ENCODE measurements around the gene DGKE. TPM values are rescaled to one million over a fixed set of nuclear protein-coding genes. Genes with fewer than 3 reads are reported as not detected.
A peak's percentile ranks its signal among the peaks of the same experiment; 100 is the strongest.

DGKE gene
- 10 to 100 TPM; 29.8 to 30.0 TPM for total RNA-seq

GRCh38 chr17:56833809-56834379, at the start of gene DGKE, which contains the start of gene C17orf67:
Gene DGKE (plus strand): TSS chr17:56834151. CDS start chr17:56834796, 645 bp downstream.
Gene C17orf67 (minus strand): TSS chr17:56833920. CDS start chr17:56815810, 18,110 bp downstream.
- Mint-ChIP-seq H3K27ac (peak within 1 kb of the TSS; percentile 83 to 94), H3K36me3 (peaks cover 25 to 38% of the 10 kb centered on the region in 2 donors), H3K9me3 (no peaks in the 10 kb centered on the region)
- ATAC-seq, result peak; percentile 86 to 91
- peak; percentile 98 to 99 for DNase-seq (ENCODE audit: low spot score in 2 of 2)

GRCh38 chr17:56785405-56785804, 48.5 kb upstream of the DGKE start:
- Mint-ChIP-seq H3K27ac (peak overlapping the region; percentile 46 to 79), H3K9me3 (peaks cover 0 to 11% of the 10 kb centered on the region in 2 donors), H3K36me3 (peaks cover 0 to 11% of the 10 kb centered on the region in 2 donors)
- DNase-seq (ENCODE audit: low spot score in 2 of 2) (no peak), ATAC-seq (no peak)

- H3K27ac Mint-ChIP-seq, result peak overlapping the region; percentile 85 to 95
- H3K36me3 Mint-ChIP-seq, result peaks cover 0 to 18% of the 10 kb centered on the region in 2 donors
- peaks cover 0 to 16% of the 10 kb centered on the region in 2 donors for H3K9me3 Mint-ChIP-seq
- DNase-seq (ENCODE audit: low spot score in 2 of 2), result no peak
- ATAC-seq, result no peak
Measured at GRCh38 chr17:56785997-56786680, 47.8 kb upstream of the DGKE start.

GRCh38 chr17:56786989-56787482, 46.9 kb upstream of the DGKE start:
- Mint-ChIP-seq H3K9me3 (peaks cover under 1 to 16% of the 10 kb centered on the region in 2 donors), H3K27ac (peak overlapping the region; percentile 85 to 95), H3K36me3 (peaks cover 2 to 23% of the 10 kb centered on the region in 2 donors)
- peak; percentile 48 to 70 for DNase-seq (ENCODE audit: low spot score in 2 of 2)
- ATAC-seq, result peak; percentile 99

GRCh38 chr17:56792267-56792666, 41.7 kb upstream of the DGKE start:
- Mint-ChIP-seq H3K9me3 (peaks cover 10 to 24% of the 10 kb centered on the region in 2 donors), H3K36me3 (peaks cover 6 to 19% of the 10 kb centered on the region in 2 donors), H3K27ac (no peak overlapping the region)
- ATAC-seq (no peak), DNase-seq (ENCODE audit: low spot score in 2 of 2) (no peak)

- no peak for ATAC-seq
- Mint-ChIP-seq H3K27ac (no peak overlapping the region), H3K36me3 (peaks cover 6 to 16% of the 10 kb centered on the region in 2 donors), H3K9me3 (peaks cover 10 to 23% of the 10 kb centered on the region in 2 donors)
- DNase-seq (ENCODE audit: low spot score in 2 of 2), result no peak
Measured at GRCh38 chr17:56793531-56793930, 40.4 kb upstream of the DGKE start.

GRCh38 chr17:56793957-56794356, 40.0 kb upstream of the DGKE start:
- Mint-ChIP-seq H3K36me3 (peaks cover 6 to 16% of the 10 kb centered on the region in 2 donors), H3K9me3 (peaks cover 10 to 23% of the 10 kb centered on the region in 2 donors), H3K27ac (peak overlapping the region in 1 of 2 donors; percentile 42)
- DNase-seq (ENCODE audit: low spot score in 2 of 2) (no peak), ATAC-seq (no peak)

GRCh38 chr17:56795221-56795865, 38.6 kb upstream of the DGKE start:
- Mint-ChIP-seq H3K36me3 (peaks cover 6 to 16% of the 10 kb centered on the region in 2 donors), H3K27ac (no peak overlapping the region), H3K9me3 (peaks cover 10 to 16% of the 10 kb centered on the region in 2 donors)
- DNase-seq (ENCODE audit: low spot score in 2 of 2) (no peak), ATAC-seq (no peak)

- no peak for ATAC-seq
- H3K9me3 Mint-ChIP-seq, result peaks cover 10 to 11% of the 10 kb centered on the region in 2 donors
- peaks cover 6 to 9% of the 10 kb centered on the region in 2 donors for H3K36me3 Mint-ChIP-seq
- no peak overlapping the region for H3K27ac Mint-ChIP-seq
- DNase-seq (ENCODE audit: low spot score in 2 of 2), result no peak
Measured at GRCh38 chr17:56796536-56796935, 37.4 kb upstream of the DGKE start.

- ATAC-seq (no peak), DNase-seq (ENCODE audit: low spot score in 2 of 2) (no peak)
- no peaks in the 10 kb centered on the region for H3K9me3 Mint-ChIP-seq
- H3K27ac Mint-ChIP-seq, result no peak overlapping the region
- H3K36me3 Mint-ChIP-seq, result no peaks in the 10 kb centered on the region
Measured at GRCh38 chr17:56798916-56799315, 35.0 kb upstream of the DGKE start.

- H3K36me3 Mint-ChIP-seq, result no peaks in the 10 kb centered on the region
- H3K27ac Mint-ChIP-seq, result no peak overlapping the region
- DNase-seq (ENCODE audit: low spot score in 2 of 2) (no peak), ATAC-seq (no peak)
- H3K9me3 Mint-ChIP-seq, result no peaks in the 10 kb centered on the region
Measured at GRCh38 chr17:56801459-56802178, 32.3 kb upstream of the DGKE start.

GRCh38 chr17:56803071-56803470, 30.9 kb upstream of the DGKE start:
- no peak overlapping the region for H3K27ac Mint-ChIP-seq
- H3K36me3 Mint-ChIP-seq, result no peaks in the 10 kb centered on the region
- H3K9me3 Mint-ChIP-seq, result no peaks in the 10 kb centered on the region
- ATAC-seq (no peak), DNase-seq (ENCODE audit: low spot score in 2 of 2) (no peak)

GRCh38 chr17:56804454-56804853, 29.5 kb upstream of the DGKE start:
- no peak overlapping the region for H3K27ac Mint-ChIP-seq
- H3K36me3 Mint-ChIP-seq, result no peaks in the 10 kb centered on the region
- no peaks in the 10 kb centered on the region for H3K9me3 Mint-ChIP-seq
- ATAC-seq, result no peak
- no peak for DNase-seq (ENCODE audit: low spot score in 2 of 2)

- Mint-ChIP-seq H3K9me3 (no peaks in the 10 kb centered on the region), H3K27ac (no peak overlapping the region), H3K36me3 (no peaks in the 10 kb centered on the region)
- ATAC-seq (no peak), DNase-seq (ENCODE audit: low spot score in 2 of 2) (no peak)
Measured at GRCh38 chr17:56806949-56807348, 27.0 kb upstream of the DGKE start.

GRCh38 chr17:56807723-56808122, 26.2 kb upstream of the DGKE start:
- ATAC-seq, result no peak
- Mint-ChIP-seq H3K36me3 (no peaks in the 10 kb centered on the region), H3K27ac (no peak overlapping the region), H3K9me3 (no peaks in the 10 kb centered on the region)
- no peak for DNase-seq (ENCODE audit: low spot score in 2 of 2)

GRCh38 chr17:56808503-56808902, 25.4 kb upstream of the DGKE start:
- Mint-ChIP-seq H3K36me3 (no peaks in the 10 kb centered on the region), H3K9me3 (no peaks in the 10 kb centered on the region), H3K27ac (no peak overlapping the region)
- ATAC-seq, result no peak
- DNase-seq (ENCODE audit: low spot score in 2 of 2), result no peak
